ENCODE results near the gene MANBA. TPM values are rescaled to one million over a fixed set of nuclear protein-coding genes. Genes with fewer than 3 reads are reported as not detected.
A peak's percentile ranks its signal among the peaks of the same experiment; 100 is the strongest.

Gene MANBA
- total and polyA plus RNA-seq, 4 donors: 19.9 to 100 (median 32.1) TPM

GRCh38 chr4:102783006-102783405 lies 22.2 kb upstream of the MANBA start:
- Histone ChIP-seq H3K27me3 (ENCODE audit: control insufficient read depth in 3 of 3, insufficient read depth in 3 of 3, low read length in 2 of 3) (no peaks in the 10 kb centered on the region), H3K9ac (ENCODE audit: insufficient read depth in 1 of 2, low read length in 2 of 2) (no peak overlapping the region), H3K27ac (ENCODE audit: low read depth in 1 of 2, low read length in 1 of 2) (no peak overlapping the region), H3K4me1 (ENCODE audit: control insufficient read depth in 5 of 5, insufficient read depth in 5 of 5, low read length in 5 of 5) (peaks cover 0 to 9% (median 0%) of the 10 kb centered on the region in 5 donors), H3K36me3 (ENCODE audit: control insufficient read depth in 4 of 4, insufficient read depth in 4 of 4, low read length in 4 of 4) (no peaks in the 10 kb centered on the region), H3K9me3 (ENCODE audit: control insufficient read depth in 4 of 4, insufficient read depth in 3 of 4, low read length in 3 of 4) (no peaks in the 10 kb centered on the region), H3K4me3 (no peak overlapping the region)
- TF ChIP-seq CTCF (IDR thresholded peaks at IDR 0.05; ENCODE audit: control extremely low read depth, extremely low read depth): no peak
- no peak for DNase-seq
- WGBS, 2 donors: 93 to 99% methylated on average over 2 of the region's 2 CpGs
- no peak for ATAC-seq (ENCODE audit: insufficient read depth, low FRiP score)

DNA sequence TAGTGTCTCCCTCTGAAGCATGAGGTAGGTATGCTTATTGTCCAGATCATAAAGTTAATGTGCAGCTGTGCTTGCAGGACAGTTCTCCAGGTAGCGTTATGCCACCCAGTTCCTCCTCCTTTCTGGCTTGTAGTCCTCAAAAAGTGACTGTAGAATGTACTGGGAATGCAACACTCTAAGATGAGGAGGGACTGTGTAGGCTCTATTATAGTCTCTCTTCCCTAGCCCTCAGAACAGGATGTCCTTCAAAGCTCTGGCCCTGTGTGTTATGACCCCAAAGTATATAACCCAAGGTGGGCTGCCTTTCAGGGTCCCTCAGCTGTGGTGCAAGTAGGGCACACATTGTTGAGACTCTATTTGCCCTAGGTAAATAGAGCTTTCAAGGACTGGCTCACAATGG lies 20.8 kb upstream of the MANBA start:
- no peak for TF ChIP-seq CTCF (IDR thresholded peaks at IDR 0.05; ENCODE audit: control extremely low read depth, extremely low read depth)
- H3K27me3 ChIP-seq (ENCODE audit: control insufficient read depth in 3 of 3, insufficient read depth in 3 of 3, low read length in 2 of 3): no peaks in the 10 kb centered on the region
- peak overlapping the region in 1 of 2 donors; percentile 7 for H3K9ac ChIP-seq (ENCODE audit: insufficient read depth in 1 of 2, low read length in 2 of 2)
- H3K9me3 ChIP-seq (ENCODE audit: control insufficient read depth in 4 of 4, insufficient read depth in 3 of 4, low read length in 3 of 4): no peaks in the 10 kb centered on the region
- WGBS, 2 donors: 90 to 95% methylated on average over 1 of the region's 1 CpG
- DNase-seq: no peak
- H3K36me3 ChIP-seq (ENCODE audit: control insufficient read depth in 4 of 4, insufficient read depth in 4 of 4, low read length in 4 of 4): no peaks in the 10 kb centered on the region
- no peak for ATAC-seq (ENCODE audit: insufficient read depth, low FRiP score)
- H3K27ac ChIP-seq (ENCODE audit: low read depth in 1 of 2, low read length in 1 of 2): no peak overlapping the region
- peaks cover 0 to 9% (median 0%) of the 10 kb centered on the region in 5 donors for H3K4me1 ChIP-seq (ENCODE audit: control insufficient read depth in 5 of 5, insufficient read depth in 5 of 5, low read length in 5 of 5)
- H3K4me3 ChIP-seq: no peak overlapping the region

DNA sequence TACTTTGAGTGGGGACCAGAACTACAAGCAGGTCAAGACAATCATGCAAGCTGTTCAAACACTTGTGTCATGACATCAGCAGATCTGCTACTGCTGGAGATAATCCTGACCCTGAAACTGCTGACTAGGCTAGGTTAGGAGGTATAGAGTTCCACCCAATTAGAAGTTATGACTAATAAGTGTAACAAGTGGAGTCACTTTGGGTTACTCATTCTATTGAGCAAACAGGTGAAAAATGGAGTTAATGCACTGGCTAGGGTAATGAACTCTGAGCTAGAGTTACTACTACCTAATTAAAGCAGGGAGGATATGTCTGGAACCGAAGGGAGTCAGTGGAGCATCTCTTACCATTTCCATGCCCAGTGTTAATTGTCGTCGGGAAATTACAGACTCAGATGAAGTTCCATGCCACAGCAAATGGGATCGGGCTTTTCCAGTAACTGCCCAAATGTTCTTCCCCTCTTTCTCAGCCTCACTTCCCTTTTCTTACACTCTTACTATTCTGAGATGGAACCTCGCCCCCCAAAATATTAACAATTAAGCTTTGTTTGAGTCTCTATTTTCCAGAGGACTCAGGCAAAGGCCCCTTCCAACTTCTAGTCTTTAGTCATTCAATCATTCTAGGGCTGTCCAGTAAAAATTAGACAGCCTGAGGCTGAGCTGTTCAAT lies 19.8 kb upstream of the MANBA start:
- H3K9ac ChIP-seq (ENCODE audit: insufficient read depth in 1 of 2, low read length in 2 of 2): no peak overlapping the region
- no peak overlapping the region for H3K4me3 ChIP-seq
- no peaks in the 10 kb centered on the region for H3K27me3 ChIP-seq (ENCODE audit: control insufficient read depth in 3 of 3, insufficient read depth in 3 of 3, low read length in 2 of 3)
- no peak for TF ChIP-seq CTCF (IDR thresholded peaks at IDR 0.05; ENCODE audit: control extremely low read depth, extremely low read depth)
- no peak for DNase-seq
- peaks cover 0 to 8% (median 0%) of the 10 kb centered on the region in 5 donors for H3K4me1 ChIP-seq (ENCODE audit: control insufficient read depth in 5 of 5, insufficient read depth in 5 of 5, low read length in 5 of 5)
- ATAC-seq (ENCODE audit: insufficient read depth, low FRiP score): peak; percentile 76
- 81 to 84% methylated on average over 5 of the region's 5 CpGs for WGBS, 2 donors
- no peaks in the 10 kb centered on the region for H3K36me3 ChIP-seq (ENCODE audit: control insufficient read depth in 4 of 4, insufficient read depth in 4 of 4, low read length in 4 of 4)
- H3K27ac ChIP-seq (ENCODE audit: low read depth in 1 of 2, low read length in 1 of 2): no peak overlapping the region
- H3K9me3 ChIP-seq (ENCODE audit: control insufficient read depth in 4 of 4, insufficient read depth in 3 of 4, low read length in 3 of 4): no peaks in the 10 kb centered on the region

- WGBS, 2 donors: 43 to 57% methylated on average over 4 of the region's 4 CpGs
- H3K9ac ChIP-seq (ENCODE audit: insufficient read depth in 1 of 2, low read length in 2 of 2): no peak overlapping the region
- no peaks in the 10 kb centered on the region for H3K9me3 ChIP-seq (ENCODE audit: control insufficient read depth in 4 of 4, insufficient read depth in 3 of 4, low read length in 3 of 4)
- H3K4me3 ChIP-seq: no peak overlapping the region
- no peak overlapping the region for H3K27ac ChIP-seq (ENCODE audit: low read depth in 1 of 2, low read length in 1 of 2)
- ATAC-seq (ENCODE audit: insufficient read depth, low FRiP score) (no peak), DNase-seq (no peak)
- no peaks in the 10 kb centered on the region for H3K27me3 ChIP-seq (ENCODE audit: control insufficient read depth in 3 of 3, insufficient read depth in 3 of 3, low read length in 2 of 3)
- H3K36me3 ChIP-seq (ENCODE audit: control insufficient read depth in 4 of 4, insufficient read depth in 4 of 4, low read length in 4 of 4): no peaks in the 10 kb centered on the region
- peaks cover 0 to 8% (median 0%) of the 10 kb centered on the region in 5 donors for H3K4me1 ChIP-seq (ENCODE audit: control insufficient read depth in 5 of 5, insufficient read depth in 5 of 5, low read length in 5 of 5)
- no peak for TF ChIP-seq CTCF (IDR thresholded peaks at IDR 0.05; ENCODE audit: control extremely low read depth, extremely low read depth)
Observed at GRCh38 chr4:102779204-102779603, 18.4 kb upstream of the MANBA start.

Data from lung (tissue), 12 donors.